GM12878 (cell line): ENCODE measurements around the gene LRRC51. TPM values are rescaled to one million over a fixed set of nuclear protein-coding genes. Genes with fewer than 3 reads are reported as not detected.

Experiments used
- ATAC-seq: fragments of 200-7000 bp; cut with Tn5 transposase; 3 replicates; pipeline ENCODE4 v1.9.1; 2020; ENCODE audit warnings: mild to moderate bottlenecking, moderate library complexity
- BruUV-seq: library from RNA; stranded (reverse); fragments of 400-500 nt; replicated peaks from 2 replicates; lab custom pipeline; 2021; lab: Mats Ljungman, UMichigan
- CTCF ChIA-PET: fragments of 300-600 bp; sonication (Branson Sonifier 250); formaldehyde crosslinking; extraction: SDS; loops from one replicate; lab custom pipeline; 2021; ENCODE audit warnings: inconsistent platforms; lab: Yijun Ruan, JAX
- POLR2A ChIA-PET: fragments of 350-600 bp; formaldehyde crosslinking; extraction: SDS; loops from one replicate; lab custom pipeline; 2021; ENCODE audit warnings: inconsistent platforms; lab: Charles Lee
- RAD21 ChIA-PET: fragments of 300-600 bp; sonication (Branson Sonifier 250); formaldehyde crosslinking; loops from one replicate; lab custom pipeline; 2023; ENCODE audit warnings: antibody characterized with exemption; ENCODE audit not compliant: unreplicated experiment; lab: Charles Lee
- SMC1A ChIA-PET: fragments of 300-600 bp; sonication (Branson Sonifier 250); formaldehyde crosslinking; loops from one replicate; lab custom pipeline; 2023; ENCODE audit not compliant: unreplicated experiment, uncharacterized antibody; lab: Charles Lee
- DNase-seq: peaks from one replicate; pipeline ENCODE4 v3.0.0-alpha.2; 2011; ENCODE audit warnings: low read depth, low spot score
- FAIRE-seq: peaks from 3 replicates; lab custom pipeline; 2011; peaks lifted over from hg19 to GRCh38; lab: Jason Lieb, UNC
- H2AFZ ChIP-seq: 2 replicates; pipeline ENCODE4 v1.6.0; 2011; ENCODE audit warnings: low read depth, low read length, control low read depth; ENCODE audit not compliant: control insufficient read depth
- H3K27ac ChIP-seq: 2 replicates; pipeline ENCODE4 v1.5.1; 2011; ENCODE audit warnings: control low read depth; ENCODE audit not compliant: control insufficient read depth, insufficient read depth
- H3K27me3 ChIP-seq, 2 experiments: replicated peaks in 1 of 2; 2 replicates each; pipeline versions ENCODE4 v1.6.0 to v1.6.1; 2011; ENCODE audit warnings: low read length in 1 of 2; ENCODE audit not compliant: control insufficient read depth in 2 of 2, insufficient read depth in 2 of 2
- H3K36me3 ChIP-seq, 2 experiments: 2 replicates each; pipeline ENCODE4 v1.5.1; 2011; ENCODE audit warnings: low read length in 1 of 2; ENCODE audit not compliant: control insufficient read depth in 2 of 2, insufficient read depth in 2 of 2
- H3K4me1 ChIP-seq: 2 replicates; pipeline ENCODE4 v1.6.1; 2011; ENCODE audit warnings: mild to moderate bottlenecking, low read length, moderate library complexity, mixed read lengths; ENCODE audit not compliant: control insufficient read depth, insufficient read depth
- H3K4me2 ChIP-seq: 2 replicates; pipeline ENCODE4 v1.6.0; 2011; ENCODE audit warnings: control low read depth; ENCODE audit not compliant: control insufficient read depth, insufficient read depth
- H3K4me3 ChIP-seq: fragments of 200-600 bp; sonication (generic); 2 replicates; pipeline ENCODE4 v1.5.1; 2016
- H3K79me2 ChIP-seq: 2 replicates; pipeline ENCODE4 v1.6.0; 2011; ENCODE audit warnings: low read length; ENCODE audit not compliant: control insufficient read depth, insufficient read depth
- H3K9ac ChIP-seq: 2 replicates; pipeline ENCODE4 v1.8.0; 2011; ENCODE audit warnings: low read length, control low read depth, mixed read lengths; ENCODE audit not compliant: control insufficient read depth, insufficient read depth
- H3K9me3 ChIP-seq: replicated peaks from 3 replicates; pipeline ENCODE4 v1.5.1; 2011; ENCODE audit warnings: mild to moderate bottlenecking, low read length; ENCODE audit not compliant: control insufficient read depth, insufficient read depth
- H4K20me1 ChIP-seq: 2 replicates; pipeline ENCODE4 v1.6.0; 2011; ENCODE audit not compliant: control insufficient read depth, insufficient read depth
- HDAC6 ChIP-seq: fragments of 200-600 bp; sonication (generic); IDR thresholded peaks from one replicate; pipeline ENCODE4 v1.8.0; 2017; ENCODE audit warnings: antibody characterized with exemption; ENCODE audit not compliant: unreplicated experiment
- JUND ChIP-seq: IDR thresholded peaks from 2 replicates; pipeline ENCODE4 v1.6.1; 2012; ENCODE audit warnings: low read depth, mild to moderate bottlenecking, low read length, improper control_type of control experiment, moderate library complexity
- KAT2A ChIP-seq: conservative IDR thresholded peaks from 2 replicates; pipeline ENCODE4 v1.6.1; 2011; ENCODE audit warnings: low read depth, low read length; ENCODE audit not compliant: control insufficient read depth
- MEF2A ChIP-seq: IDR thresholded peaks from 2 replicates; pipeline ENCODE4 v1.6.1; 2011; ENCODE audit warnings: low read depth, mild to moderate bottlenecking, low read length, moderate library complexity; ENCODE audit not compliant: insufficient read depth
- NFYB ChIP-seq: IDR thresholded peaks from 2 replicates; pipeline ENCODE4 v1.6.1; 2011; ENCODE audit warnings: low read depth, mild to moderate bottlenecking, low read length, improper control_type of control experiment, moderate library complexity; ENCODE audit not compliant: insufficient read depth
- NRF1 ChIP-seq: conservative IDR thresholded peaks from 2 replicates; pipeline ENCODE4 v1.6.1; 2011; ENCODE audit warnings: mild to moderate bottlenecking, low read depth, low read length, improper control_type of control experiment
- PAX8 ChIP-seq: fragments of 450-650 bp; IDR thresholded peaks from 2 replicates; pipeline ENCODE4 v1.6.1; 2017; ENCODE audit warnings: mild to moderate bottlenecking, moderate library complexity
- POLR2A ChIP-seq: IDR thresholded peaks from 2 replicates; pipeline ENCODE4 v1.6.1; 2011; ENCODE audit warnings: low read depth, mild to moderate bottlenecking, low read length
- RB1 ChIP-seq: fragments of 450-650 bp; formaldehyde crosslinking; IDR thresholded peaks from 2 replicates; pipeline ENCODE4 v1.6.1; 2017; ENCODE audit warnings: mild to moderate bottlenecking, borderline replicate concordance
- RCOR1 ChIP-seq: conservative IDR thresholded peaks from 2 replicates; pipeline ENCODE4 v1.6.1; 2012; ENCODE audit warnings: low read depth, low read length, improper control_type of control experiment
- RELA ChIP-seq: fragments of 450-650 bp; IDR thresholded peaks from 2 replicates; pipeline ENCODE4 v1.8.0; 2014; ENCODE audit warnings: borderline replicate concordance; ENCODE audit not compliant: partially characterized antibody
- SIN3A ChIP-seq: IDR thresholded peaks from 2 replicates; pipeline ENCODE4 v1.6.1; 2012; ENCODE audit warnings: low read depth, low read length, improper control_type of control experiment
- SUZ12 ChIP-seq: fragments of 200-600 bp; sonication (generic); IDR thresholded peaks from one replicate; pipeline ENCODE4 v1.6.1; 2018; ENCODE audit warnings: antibody characterized with exemption, mild to moderate bottlenecking; ENCODE audit not compliant: unreplicated experiment
- TBL1XR1 ChIP-seq: IDR thresholded peaks from 2 replicates; pipeline ENCODE4 v1.6.1; 2012; ENCODE audit warnings: low read depth, low read length, improper control_type of control experiment
- TCF7 ChIP-seq: IDR thresholded peaks from 2 replicates; pipeline ENCODE4 v1.6.1; 2014; ENCODE audit warnings: antibody characterized with exemption, borderline replicate concordance
- ZBTB11 ChIP-seq: fragments of 450-650 bp; formaldehyde crosslinking; IDR thresholded peaks from 2 replicates; pipeline ENCODE4 v1.5.0; 2022; ENCODE audit warnings: mild to moderate bottlenecking, missing genetic modification characterization
- ZNF24 ChIP-seq: fragments of 450-650 bp; IDR thresholded peaks from 2 replicates; pipeline ENCODE4 v1.6.1; 2017; ENCODE audit warnings: antibody characterized with exemption, mild to moderate bottlenecking
- WGBS: methylation state at CpG from one replicate; pipeline ENCODE4 v1.1.6; 2016; ENCODE audit warnings: low lambda C conversion rate; ENCODE audit not compliant: insufficient replicate concordance, insufficient coverage; ENCODE audit errors: missing lambda C conversion rate; 5-methylcytosine and 5-hydroxymethylcytosine counted together
- in situ Hi-C: fragments of 300-500 bp; cut with MboI; formaldehyde crosslinking; loops from 9 replicates; pipeline ENCODE4 v1.14.3; 2018; ENCODE audit warnings: mixed read lengths
- intact Hi-C: fragments of 100-400 bp; cut with micrococcal nuclease; formaldehyde crosslinking; loops from one replicate; pipeline ENCODE4 v1.14.2; 2022; ENCODE audit not compliant: unreplicated experiment
- polyA plus RNA-seq, 11 experiments: library from polyadenylated mRNA; depleted of rRNA in 4 of 11; unstranded in 6 of 11; stranded (reverse) in 5 of 11; fragments of >200 nt; fragmentation: Nextera tagmentation in 4 of 11; fragmentation: Illumina TruSeq in 1 of 11; extraction: Ambion mirVana in 4 of 11; extraction: Trizol in 1 of 11; gene quantifications; 1 replicate in 1 of 11; 2 replicates in 10 of 11; pipeline versions ENCODE4 v1.2.1 to v1.2.3, GENCODE V29; 2011 to 2016; ENCODE audit warnings: inconsistent platforms in 2 of 11, missing spikeins in 2 of 11, low read depth in 1 of 11
- total RNA-seq, 4 experiments: library from RNA; depleted of rRNA in 3 of 4; stranded (reverse); fragments of >200 nt in 3 of 4; fragmentation: Illumina TruSeq in 1 of 4; extraction: Trizol in 1 of 4; gene quantifications; 2 replicates each; pipeline versions ENCODE4 v1.2.1 to v1.2.3, GENCODE V29; 2013 to 2021
- TF ChIP-seq, protein P1 (sequence below): fragments of 450-650 bp; IDR thresholded peaks from 2 replicates; pipeline ENCODE4 v1.6.1; 2017; ENCODE audit warnings: mild to moderate bottlenecking, low read depth, inconsistent platforms; ENCODE audit not compliant: poor library complexity, severe bottlenecking

Gene LRRC51
- total and polyA plus RNA-seq, 10 of the 15 experiments (the other 5 are each of a cell fraction or from before 2014, with no cell fraction given): 2.6 to 8.6 (median 5.4) TPM

- DNase-seq (no peak), FAIRE-seq (no peak), ATAC-seq (no peak)
- Histone ChIP-seq H3K27ac (no peak overlapping the region), H3K4me3 (no peak overlapping the region), H4K20me1 (no peaks in the 10 kb centered on the region), H3K36me3 (no peaks in the 10 kb centered on the region), H2AFZ (no peak overlapping the region), H3K27me3 (no peaks in the 10 kb centered on the region; a peak in 1 of 4 replicates), H3K9me3 (peaks cover 2% of the 10 kb centered on the region; the same call in 1 of the 3 replicates), H3K4me2 (no peak overlapping the region), H3K79me2 (no peaks in the 10 kb centered on the region), H3K9ac (no peak overlapping the region), H3K4me1 (no peaks in the 10 kb centered on the region)
- in situ Hi-C loops: no loop called here
- intact Hi-C loops: no loop called here
- 52% methylated on average over 12 of the region's 12 CpGs for WGBS
- RAD21 ChIA-PET: no interaction called here
- SMC1A ChIA-PET: no interaction called here
- POLR2A ChIA-PET: no interaction called here
- CTCF ChIA-PET: no interaction called here
- TF ChIP-seq HDAC6: no peak
- no peak for TF ChIP-seq PAX8
- no peak for TF ChIP-seq ZNF24
- TF ChIP-seq POLR2A: no peak
- TF ChIP-seq NFYB: no peak
- no peak for TF ChIP-seq KAT2A
- TF ChIP-seq MEF2A: no peak
- TF ChIP-seq NRF1: no peak
- TF ChIP-seq, protein P1, sequence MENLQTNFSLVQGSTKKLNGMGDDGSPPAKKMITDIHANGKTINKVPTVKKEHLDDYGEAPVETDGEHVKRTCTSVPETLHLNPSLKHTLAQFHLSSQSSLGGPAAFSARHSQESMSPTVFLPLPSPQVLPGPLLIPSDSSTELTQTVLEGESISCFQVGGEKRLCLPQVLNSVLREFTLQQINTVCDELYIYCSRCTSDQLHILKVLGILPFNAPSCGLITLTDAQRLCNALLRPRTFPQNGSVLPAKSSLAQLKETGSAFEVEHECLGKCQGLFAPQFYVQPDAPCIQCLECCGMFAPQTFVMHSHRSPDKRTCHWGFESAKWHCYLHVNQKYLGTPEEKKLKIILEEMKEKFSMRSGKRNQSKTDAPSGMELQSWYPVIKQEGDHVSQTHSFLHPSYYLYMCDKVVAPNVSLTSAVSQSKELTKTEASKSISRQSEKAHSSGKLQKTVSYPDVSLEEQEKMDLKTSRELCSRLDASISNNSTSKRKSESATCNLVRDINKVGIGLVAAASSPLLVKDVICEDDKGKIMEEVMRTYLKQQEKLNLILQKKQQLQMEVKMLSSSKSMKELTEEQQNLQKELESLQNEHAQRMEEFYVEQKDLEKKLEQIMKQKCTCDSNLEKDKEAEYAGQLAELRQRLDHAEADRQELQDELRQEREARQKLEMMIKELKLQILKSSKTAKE: no peak
- TF ChIP-seq ZBTB11 (CRISPR knock-in tag): no peak
- no peak for TF ChIP-seq TCF7
- no peak for TF ChIP-seq TBL1XR1
- no peak for TF ChIP-seq RELA
- TF ChIP-seq SIN3A: no peak
- no peak for TF ChIP-seq SUZ12
- TF ChIP-seq JUND: no peak
- TF ChIP-seq RCOR1: no peak
- TF ChIP-seq RB1: no peak
- no TSS peak for BruUV-seq
Observed at GRCh38 chr11:72138821-72139390, 58.3 kb downstream of the LRRC51 start.
